ENCODE results near the gene APOBEC3H. TPM values are rescaled to one million over a fixed set of nuclear protein-coding genes. Genes with fewer than 3 reads are reported as not detected.
A peak's percentile ranks its signal among the peaks of the same experiment; 100 is the strongest.

Gene APOBEC3H
- total RNA-seq, 1 experiment from 2014 or later: 2.5 TPM

- intact Hi-C loops (cut with micrococcal nuclease; ENCODE audit: unreplicated experiment): loop anchor here (5.0 kb wide), 1 partner anchor 73 kb away; the partner anchor contains the start of gene APOBEC3D
- CTCF ChIA-PET: interaction anchor here (0.6 kb wide), 1 partner anchor 357 kb away, joined by 3 read pairs; no protein-coding TSS in a partner anchor
- H3K79me2 ChIP-seq (ENCODE audit: low read depth): no peaks in the 10 kb centered on the region
- BruUV-seq (replicated peaks): no TSS peak
- no peaks in the 10 kb centered on the region for H3K36me3 ChIP-seq (ENCODE audit: low read depth)
- no peaks in the 10 kb centered on the region for H3K9me3 ChIP-seq (ENCODE audit: insufficient read depth, low read depth)
- H3K27me3 ChIP-seq (ENCODE audit: insufficient read depth, low read depth): no peaks in the 10 kb centered on the region
- no peak for DNase-seq
- H3K4me2 ChIP-seq: peak overlapping the region; percentile 7; the same call in 1 of the 2 replicates
- H4K20me1 ChIP-seq (ENCODE audit: insufficient read depth): no peaks in the 10 kb centered on the region
- no peak overlapping the region for H3K4me3 ChIP-seq
- no peaks in the 10 kb centered on the region for H3K9me2 ChIP-seq (ENCODE audit: insufficient read depth)
- peaks cover 48% of the 10 kb centered on the region for H3F3A ChIP-seq (ENCODE audit: insufficient read depth, low read depth)
- H3K27ac ChIP-seq: no peak overlapping the region
- H3K4me1 ChIP-seq (replicated peaks; ENCODE audit: insufficient read depth): peaks cover 87% of the 10 kb centered on the region
- no peak for TF ChIP-seq EZH2 (IDR thresholded peaks at IDR 0.05; ENCODE audit: low read depth)
- TF ChIP-seq CTCF (conservative IDR thresholded peaks at IDR 0.05): no peak
- no peak overlapping the region for H2AFZ ChIP-seq
- POLR2A ChIA-PET (ENCODE audit: unreplicated experiment): no interaction called here
Measured at GRCh38 chr22:39094717-39095389, 2.2 kb upstream of the APOBEC3H start.

GRCh38 chr22:39095971-39096370 is 1.1 kb upstream of the APOBEC3H start:
- Histone ChIP-seq H3K4me1 (replicated peaks; ENCODE audit: insufficient read depth) (peaks cover 80% of the 10 kb centered on the region), H3K4me2 (peak overlapping the region; percentile 70), H3K27ac (no peak overlapping the region), H3K9me2 (ENCODE audit: insufficient read depth) (no peaks in the 10 kb centered on the region), H2AFZ (no peak overlapping the region), H3K9me3 (ENCODE audit: insufficient read depth, low read depth) (no peaks in the 10 kb centered on the region), H4K20me1 (ENCODE audit: insufficient read depth) (no peaks in the 10 kb centered on the region), H3K4me3 (no peak overlapping the region), H3F3A (ENCODE audit: insufficient read depth, low read depth) (peaks cover 41% of the 10 kb centered on the region), H3K27me3 (ENCODE audit: insufficient read depth, low read depth) (no peaks in the 10 kb centered on the region), H3K36me3 (ENCODE audit: low read depth) (no peaks in the 10 kb centered on the region), H3K79me2 (ENCODE audit: low read depth) (no peaks in the 10 kb centered on the region)
- BruUV-seq (replicated peaks): no TSS peak
- intact Hi-C loops (cut with micrococcal nuclease; ENCODE audit: unreplicated experiment): loop anchor here (5.0 kb wide), 1 partner anchor 74 kb away; the partner anchor contains the start of gene APOBEC3D
- no peak for DNase-seq
- CTCF ChIA-PET: no interaction called here
- no peak for TF ChIP-seq EZH2 (IDR thresholded peaks at IDR 0.05; ENCODE audit: low read depth)
- no peak for TF ChIP-seq CTCF (conservative IDR thresholded peaks at IDR 0.05)
- POLR2A ChIA-PET (ENCODE audit: unreplicated experiment): no interaction called here

GRCh38 chr22:39098026-39098425 is 982 bp downstream of the APOBEC3H start:
- ChIA-PET CTCF (interaction anchor here (0.5 to 0.9 kb wide), 2 partner anchors 24 to 60 kb away, joined by 3 to 11 read pairs; no protein-coding TSS in a partner anchor), POLR2A (ENCODE audit: unreplicated experiment) (interaction anchor here (0.6 to 0.8 kb wide), 2 partner anchors 312 to 859 kb away, joined by 4 to 8 read pairs; no protein-coding TSS in a partner anchor)
- peak overlapping the region; percentile 70 for H3K4me2 ChIP-seq
- no peaks in the 10 kb centered on the region for H4K20me1 ChIP-seq (ENCODE audit: insufficient read depth)
- H3K4me1 ChIP-seq (replicated peaks; ENCODE audit: insufficient read depth): peaks cover 60% of the 10 kb centered on the region
- intact Hi-C loops (cut with micrococcal nuclease; ENCODE audit: unreplicated experiment): loop anchor here (5.0 kb wide), 1 partner anchor 76 kb away; the partner anchor contains the start of gene APOBEC3D
- no peaks in the 10 kb centered on the region for H3K9me3 ChIP-seq (ENCODE audit: insufficient read depth, low read depth)
- no TSS peak for BruUV-seq (replicated peaks)
- H3K36me3 ChIP-seq (ENCODE audit: low read depth): no peaks in the 10 kb centered on the region
- H3F3A ChIP-seq (ENCODE audit: insufficient read depth, low read depth): peaks cover 27% of the 10 kb centered on the region
- H3K4me3 ChIP-seq: no peak overlapping the region
- no peaks in the 10 kb centered on the region for H3K79me2 ChIP-seq (ENCODE audit: low read depth)
- no peaks in the 10 kb centered on the region for H3K27me3 ChIP-seq (ENCODE audit: insufficient read depth, low read depth)
- peak overlapping the region; percentile 62 for H3K27ac ChIP-seq
- H2AFZ ChIP-seq: no peak overlapping the region
- DNase-seq: peak; percentile 41 to 55
- no peaks in the 10 kb centered on the region for H3K9me2 ChIP-seq (ENCODE audit: insufficient read depth)
- TF ChIP-seq CTCF (conservative IDR thresholded peaks at IDR 0.05): no peak
- TF ChIP-seq EZH2 (IDR thresholded peaks at IDR 0.05; ENCODE audit: low read depth): no peak
